A549 (cell line): Measurements from ENCODE around the gene STRN.

Experiments used
- BCL3 ChIP-seq: fragments of >200 bp; sonication (Bioruptor Twin); formaldehyde crosslinking; IDR thresholded peaks from 3 replicates; pipeline ENCODE4 v1.6.1; 2016
- CEBPB ChIP-seq, 2 experiments: fragments of >200 bp in 1 of 2; sonication (Bioruptor Twin) in 1 of 2; formaldehyde crosslinking in 1 of 2; IDR thresholded peaks; 2 replicates each; pipeline ENCODE4 v1.6.1; 2012 to 2016
- ELK1 ChIP-seq: fragments of 150-350 bp; IDR thresholded peaks from 2 replicates; pipeline ENCODE4 v1.6.1; 2014; ENCODE audit warnings: low read depth, mild to moderate bottlenecking, low read length
- EP300 ChIP-seq, 2 experiments: fragments of >200 bp; sonication (Bioruptor Twin); formaldehyde crosslinking; IDR thresholded peaks; 2 replicates in 1 of 2; 3 replicates in 1 of 2; pipeline ENCODE4 v1.6.1; 2016 to 2017
- HDAC2 ChIP-seq: fragments of 200-600 bp; sonication (generic); IDR thresholded peaks from 2 replicates; pipeline ENCODE4 v1.6.1; 2016
- MAX ChIP-seq: IDR thresholded peaks from 2 replicates; pipeline ENCODE4 v1.6.1; 2012
- POLR2A ChIP-seq: IDR thresholded peaks from 2 replicates; pipeline ENCODE4 v1.6.1; 2012; ENCODE audit warnings: mild to moderate bottlenecking, low read length
- RAD21 ChIP-seq, 2 experiments: fragments of >200 bp in 1 of 2; sonication (Bioruptor Twin) in 1 of 2; formaldehyde crosslinking in 1 of 2; IDR thresholded peaks in 1 of 2; conservative IDR thresholded peaks in 1 of 2; 2 replicates in 1 of 2; 3 replicates in 1 of 2; pipeline ENCODE4 v1.6.1; 2012 to 2018; ENCODE audit warnings: inconsistent platforms in 1 of 2
- RCOR1 ChIP-seq: fragments of 150-350 bp; IDR thresholded peaks from 2 replicates; pipeline ENCODE4 v1.6.1; 2014; ENCODE audit warnings: antibody characterized with exemption, low read length, low read depth
- TF ChIP-seq, protein P1 (sequence below): fragments of >200 bp; sonication (Bioruptor Twin); formaldehyde crosslinking; IDR thresholded peaks from 3 replicates; pipeline ENCODE4 v1.5.1; 2016
- TF ChIP-seq, protein P2 (sequence below): fragments of 250-450 bp; sonication (Bioruptor Pico); IDR thresholded peaks from 2 replicates; pipeline ENCODE4 v1.5.0; 2021; ENCODE audit warnings: mild to moderate bottlenecking, moderate library complexity, borderline replicate concordance
- TF ChIP-seq, protein P3 (sequence below): fragments of 200-600 bp; sonication (generic); IDR thresholded peaks from 2 replicates; pipeline ENCODE4 v1.6.1; 2016; ENCODE audit warnings: antibody characterized with exemption, mild to moderate bottlenecking, moderate library complexity

GRCh38 chr2:36812196-36812595, 154.1 kb downstream of the STRN start:
- TF ChIP-seq HDAC2 (no peak), RCOR1 (no peak), POLR2A (no peak), MAX (no peak), EP300 (IDR thresholded peaks at IDR 0.05) (no peak), ELK1 (no peak), CEBPB (IDR thresholded peaks at IDR 0.05) (no peak), RAD21 (conservative IDR thresholded peaks at IDR 0.05 in 1 of 2, IDR thresholded peaks at IDR 0.05 in 1 of 2) (0 out of 5 replicates have a peak, but pooled peaks of 1 of the 2 experiments have one; percentile 30), BCL3 (no peak)
- TF ChIP-seq, protein P1, sequence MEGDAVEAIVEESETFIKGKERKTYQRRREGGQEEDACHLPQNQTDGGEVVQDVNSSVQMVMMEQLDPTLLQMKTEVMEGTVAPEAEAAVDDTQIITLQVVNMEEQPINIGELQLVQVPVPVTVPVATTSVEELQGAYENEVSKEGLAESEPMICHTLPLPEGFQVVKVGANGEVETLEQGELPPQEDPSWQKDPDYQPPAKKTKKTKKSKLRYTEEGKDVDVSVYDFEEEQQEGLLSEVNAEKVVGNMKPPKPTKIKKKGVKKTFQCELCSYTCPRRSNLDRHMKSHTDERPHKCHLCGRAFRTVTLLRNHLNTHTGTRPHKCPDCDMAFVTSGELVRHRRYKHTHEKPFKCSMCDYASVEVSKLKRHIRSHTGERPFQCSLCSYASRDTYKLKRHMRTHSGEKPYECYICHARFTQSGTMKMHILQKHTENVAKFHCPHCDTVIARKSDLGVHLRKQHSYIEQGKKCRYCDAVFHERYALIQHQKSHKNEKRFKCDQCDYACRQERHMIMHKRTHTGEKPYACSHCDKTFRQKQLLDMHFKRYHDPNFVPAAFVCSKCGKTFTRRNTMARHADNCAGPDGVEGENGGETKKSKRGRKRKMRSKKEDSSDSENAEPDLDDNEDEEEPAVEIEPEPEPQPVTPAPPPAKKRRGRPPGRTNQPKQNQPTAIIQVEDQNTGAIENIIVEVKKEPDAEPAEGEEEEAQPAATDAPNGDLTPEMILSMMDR = no peak
- TF ChIP-seq, protein P2, sequence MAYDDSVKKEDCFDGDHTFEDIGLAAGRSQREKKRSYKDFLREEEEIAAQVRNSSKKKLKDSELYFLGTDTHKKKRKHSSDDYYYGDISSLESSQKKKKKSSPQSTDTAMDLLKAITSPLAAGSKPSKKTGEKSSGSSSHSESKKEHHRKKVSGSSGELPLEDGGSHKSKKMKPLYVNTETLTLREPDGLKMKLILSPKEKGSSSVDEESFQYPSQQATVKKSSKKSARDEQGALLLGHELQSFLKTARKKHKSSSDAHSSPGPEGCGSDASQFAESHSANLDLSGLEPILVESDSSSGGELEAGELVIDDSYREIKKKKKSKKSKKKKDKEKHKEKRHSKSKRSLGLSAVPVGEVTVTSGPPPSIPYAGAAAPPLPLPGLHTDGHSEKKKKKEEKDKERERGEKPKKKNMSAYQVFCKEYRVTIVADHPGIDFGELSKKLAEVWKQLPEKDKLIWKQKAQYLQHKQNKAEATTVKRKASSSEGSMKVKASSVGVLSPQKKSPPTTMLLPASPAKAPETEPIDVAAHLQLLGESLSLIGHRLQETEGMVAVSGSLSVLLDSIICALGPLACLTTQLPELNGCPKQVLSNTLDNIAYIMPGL = no peak
- TF ChIP-seq, protein P3, sequence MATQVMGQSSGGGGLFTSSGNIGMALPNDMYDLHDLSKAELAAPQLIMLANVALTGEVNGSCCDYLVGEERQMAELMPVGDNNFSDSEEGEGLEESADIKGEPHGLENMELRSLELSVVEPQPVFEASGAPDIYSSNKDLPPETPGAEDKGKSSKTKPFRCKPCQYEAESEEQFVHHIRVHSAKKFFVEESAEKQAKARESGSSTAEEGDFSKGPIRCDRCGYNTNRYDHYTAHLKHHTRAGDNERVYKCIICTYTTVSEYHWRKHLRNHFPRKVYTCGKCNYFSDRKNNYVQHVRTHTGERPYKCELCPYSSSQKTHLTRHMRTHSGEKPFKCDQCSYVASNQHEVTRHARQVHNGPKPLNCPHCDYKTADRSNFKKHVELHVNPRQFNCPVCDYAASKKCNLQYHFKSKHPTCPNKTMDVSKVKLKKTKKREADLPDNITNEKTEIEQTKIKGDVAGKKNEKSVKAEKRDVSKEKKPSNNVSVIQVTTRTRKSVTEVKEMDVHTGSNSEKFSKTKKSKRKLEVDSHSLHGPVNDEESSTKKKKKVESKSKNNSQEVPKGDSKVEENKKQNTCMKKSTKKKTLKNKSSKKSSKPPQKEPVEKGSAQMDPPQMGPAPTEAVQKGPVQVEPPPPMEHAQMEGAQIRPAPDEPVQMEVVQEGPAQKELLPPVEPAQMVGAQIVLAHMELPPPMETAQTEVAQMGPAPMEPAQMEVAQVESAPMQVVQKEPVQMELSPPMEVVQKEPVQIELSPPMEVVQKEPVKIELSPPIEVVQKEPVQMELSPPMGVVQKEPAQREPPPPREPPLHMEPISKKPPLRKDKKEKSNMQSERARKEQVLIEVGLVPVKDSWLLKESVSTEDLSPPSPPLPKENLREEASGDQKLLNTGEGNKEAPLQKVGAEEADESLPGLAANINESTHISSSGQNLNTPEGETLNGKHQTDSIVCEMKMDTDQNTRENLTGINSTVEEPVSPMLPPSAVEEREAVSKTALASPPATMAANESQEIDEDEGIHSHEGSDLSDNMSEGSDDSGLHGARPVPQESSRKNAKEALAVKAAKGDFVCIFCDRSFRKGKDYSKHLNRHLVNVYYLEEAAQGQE = no peak
